Neural cell (in vitro differentiated cells): ENCODE measurements around the gene PATL1. TPM values are rescaled to one million over a fixed set of nuclear protein-coding genes. Genes with fewer than 3 reads are reported as not detected.

ENCODE experiments used
- H2AFZ ChIP-seq: fragments of 200-600, 300-800 bp; sonication (generic), shearing (Covaris generic); 2 replicates; pipeline ENCODE4 v1.6.0; 2014; ENCODE audit warnings: low read depth, mild to moderate bottlenecking, antibody characterized with exemption, low read length, moderate library complexity
- H3F3A ChIP-seq: fragments of 200-600 bp; shearing (Covaris generic); 2 replicates; pipeline ENCODE4 v1.6.1; 2016; ENCODE audit warnings: mild to moderate bottlenecking, moderate library complexity, mixed read lengths, antibody characterized with exemption, low read length; ENCODE audit not compliant: insufficient read depth, poor library complexity, severe bottlenecking
- H3K27ac ChIP-seq: fragments of 200-600, 300-800 bp; sonication (generic), shearing (Covaris generic); 2 replicates; pipeline ENCODE4 v1.5.1; 2014; ENCODE audit warnings: mild to moderate bottlenecking, low read length, moderate library complexity
- H3K27me3 ChIP-seq: fragments of 300-800, 200-600 bp; sonication (generic), shearing (Covaris generic); 2 replicates; pipeline ENCODE4 v1.6.0; 2014; ENCODE audit warnings: mild to moderate bottlenecking, low read depth, low read length, moderate library complexity; ENCODE audit not compliant: insufficient read depth
- H3K36me3 ChIP-seq: fragments of 300-800, 200-600 bp; sonication (generic), shearing (Covaris generic); 2 replicates; pipeline ENCODE4 v1.5.1; 2014; ENCODE audit warnings: mild to moderate bottlenecking, antibody characterized with exemption, low read length, moderate library complexity; ENCODE audit not compliant: insufficient read depth
- H3K4me2 ChIP-seq: fragments of 300-800, 200-600 bp; sonication (generic), shearing (Covaris generic); 2 replicates; pipeline ENCODE4 v1.6.0; 2014; ENCODE audit warnings: mild to moderate bottlenecking, low read length
- H3K4me3 ChIP-seq: fragments of 300-800, 200-600 bp; sonication (generic), shearing (Covaris generic); 2 replicates; pipeline ENCODE4 v1.5.1; 2014; ENCODE audit warnings: mild to moderate bottlenecking, low read length, moderate library complexity
- H3K79me2 ChIP-seq: fragments of 200-600 bp; shearing (Covaris generic); replicated peaks from 2 replicates; pipeline ENCODE4 v1.6.0; 2014; ENCODE audit warnings: mild to moderate bottlenecking, low read length, moderate library complexity; ENCODE audit not compliant: insufficient read depth
- H3K9ac ChIP-seq: fragments of 300-800, 200-600 bp; sonication (generic), shearing (Covaris generic); 2 replicates; pipeline ENCODE4 v1.6.1; 2016; ENCODE audit warnings: mild to moderate bottlenecking, low read length, mixed read lengths
- H3K9me2 ChIP-seq: fragments of 200-600 bp; shearing (Covaris generic); 2 replicates; pipeline ENCODE4 v1.6.1; 2016; ENCODE audit warnings: mild to moderate bottlenecking, low read length, mixed read lengths; ENCODE audit not compliant: insufficient read depth
- H3K9me3 ChIP-seq: fragments of 200-600, 300-800 bp; sonication (generic), shearing (Covaris generic); 2 replicates; pipeline ENCODE4 v1.6.1; 2016; ENCODE audit warnings: mild to moderate bottlenecking, mixed run types, low read length, moderate library complexity, mixed read lengths
- H4K20me1 ChIP-seq: fragments of 200-600 bp; shearing (Covaris generic); 2 replicates; pipeline ENCODE4 v1.6.1; 2016; ENCODE audit warnings: mild to moderate bottlenecking, mixed run types; ENCODE audit not compliant: insufficient read depth
- CTCF ChIP-seq: fragments of 450-650 bp; IDR thresholded peaks from 2 replicates; pipeline ENCODE4 v1.5.1; 2014; ENCODE audit warnings: antibody characterized with exemption, mild to moderate bottlenecking, moderate library complexity; ENCODE audit not compliant: poor library complexity, severe bottlenecking
- EP300 ChIP-seq: fragments of 450-650 bp; conservative IDR thresholded peaks from 2 replicates; pipeline ENCODE4 v1.6.1; 2014; ENCODE audit warnings: antibody characterized with exemption, mild to moderate bottlenecking, moderate library complexity; ENCODE audit not compliant: poor library complexity, severe bottlenecking
- EZH2 ChIP-seq: fragments of 200-600, 300-800 bp; shearing (Covaris generic), sonication (generic); IDR thresholded peaks from 2 replicates; pipeline ENCODE4 v1.6.1; 2014; ENCODE audit warnings: antibody characterized with exemption, low read length, borderline replicate concordance, mild to moderate bottlenecking; ENCODE audit not compliant: insufficient read depth, poor library complexity, severe bottlenecking
- MXI1 ChIP-seq: fragments of 450-650 bp; conservative IDR thresholded peaks from 2 replicates; pipeline ENCODE4 v1.6.1; 2014; ENCODE audit warnings: antibody characterized with exemption, mild to moderate bottlenecking; ENCODE audit not compliant: poor library complexity, severe bottlenecking
- POLR2AphosphoS5 ChIP-seq: IDR thresholded peaks from 2 replicates; pipeline ENCODE4 v1.6.1; 2012
- RAD21 ChIP-seq: fragments of 450-650 bp; conservative IDR thresholded peaks from 2 replicates; pipeline ENCODE4 v1.6.1; 2014; ENCODE audit warnings: antibody characterized with exemption, mild to moderate bottlenecking, moderate library complexity
- REST ChIP-seq: IDR thresholded peaks from 2 replicates; pipeline ENCODE4 v1.6.1; 2012; ENCODE audit warnings: borderline replicate concordance
- SMC3 ChIP-seq: fragments of 450-650 bp; conservative IDR thresholded peaks from 2 replicates; pipeline ENCODE4 v1.6.1; 2014; ENCODE audit warnings: antibody characterized with exemption, mild to moderate bottlenecking, moderate library complexity; ENCODE audit not compliant: poor library complexity
- TAF1 ChIP-seq: IDR thresholded peaks from 2 replicates; pipeline ENCODE4 v1.6.1; 2012; ENCODE audit warnings: low read depth
- polyA plus RNA-seq: library from polyadenylated mRNA; depleted of rRNA; stranded (reverse); fragments of >200 nt; gene quantifications from 2 replicates; pipeline ENCODE4 v1.2.3, GENCODE V29; 2014

The PATL1 gene
- polyA plus RNA-seq, 1 donor from 2014 or later = 3.2 TPM

DNA sequence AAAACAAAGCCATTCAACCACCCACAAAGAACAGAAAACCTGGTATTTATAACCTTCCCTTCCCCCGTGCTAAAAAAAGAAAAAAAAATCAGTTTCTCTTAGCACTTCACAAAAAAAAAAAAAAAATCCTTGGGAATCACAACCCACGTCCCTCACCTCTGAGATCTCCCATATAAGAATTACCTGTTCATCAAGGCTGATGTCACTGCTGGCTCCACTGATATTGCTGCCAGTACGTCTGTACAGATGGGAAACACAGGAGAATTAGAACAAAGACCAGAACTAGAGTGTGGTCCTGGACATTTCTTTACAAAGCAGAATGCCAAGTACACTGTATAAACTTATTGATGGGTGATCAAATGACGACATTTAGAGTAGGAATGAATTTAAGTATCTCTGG is 68.2 kb downstream of the PATL1 start:
- Histone ChIP-seq H3K9me2 (no peaks in the 10 kb centered on the region), H3K9me3 (no peaks in the 10 kb centered on the region), H3K36me3 (peaks cover 12% of the 10 kb centered on the region), H3K79me2 (no peaks in the 10 kb centered on the region), H3K27ac (no peak overlapping the region), H2AFZ (no peak overlapping the region), H3K9ac (no peak overlapping the region), H3K4me3 (no peak overlapping the region), H3K27me3 (no peaks in the 10 kb centered on the region), H3K4me2 (no peak overlapping the region), H3F3A (no peaks in the 10 kb centered on the region), H4K20me1 (no peaks in the 10 kb centered on the region)
- TF ChIP-seq TAF1 (no peak), RAD21 (no peak), CTCF (no peak), POLR2AphosphoS5 (no peak), EZH2 (no peak), EP300 (no peak), REST (no peak), SMC3 (no peak)

- H3K4me3 ChIP-seq = no peak overlapping the region
- no peak overlapping the region for H3K27ac ChIP-seq
- H3K9ac ChIP-seq = no peak overlapping the region
- TF ChIP-seq RAD21 (no peak), CTCF (no peak), POLR2AphosphoS5 (no peak), TAF1 (no peak), SMC3 (no peak), REST (no peak), EP300 (no peak), EZH2 (no peak), MXI1 (no peak)
- H3K9me2 ChIP-seq = no peaks in the 10 kb centered on the region
- H3K79me2 ChIP-seq = no peaks in the 10 kb centered on the region
- H4K20me1 ChIP-seq = no peaks in the 10 kb centered on the region
- H3K4me2 ChIP-seq = no peak overlapping the region
- H3F3A ChIP-seq = no peaks in the 10 kb centered on the region
- no peaks in the 10 kb centered on the region for H3K9me3 ChIP-seq
- peaks cover 12% of the 10 kb centered on the region for H3K36me3 ChIP-seq
- no peak overlapping the region for H2AFZ ChIP-seq
- H3K27me3 ChIP-seq = no peaks in the 10 kb centered on the region
Measured at GRCh38 chr11:59600234-59600633, 68.6 kb downstream of the PATL1 start.
